ENCODE data around the gene ZCCHC2.

ZCCHC2 gene

GRCh38 chr18:62522504-62523254 lies at the start of gene ZCCHC2:
ZCCHC2 (plus strand) TSS chr18:62523025; CDS start chr18:62523425, 400 bp downstream.
- peak; percentile 98 for DNase-seq (ENCODE audit: low read depth in 2 of 2)

- DNase-seq (ENCODE audit: low read depth in 2 of 2): no peak
These were observed 43.3 kb upstream of the ZCCHC2 start for GRCh38 chr18:62479574-62479973.

- no peak for DNase-seq (ENCODE audit: low read depth in 2 of 2)
These were observed 41.9 kb upstream of the ZCCHC2 start for GRCh38 chr18:62480927-62481326.

- no peak for DNase-seq (ENCODE audit: low read depth in 2 of 2)
These were observed 37.9 kb upstream of the ZCCHC2 start for GRCh38 chr18:62484941-62485340.

GRCh38 chr18:62485684-62486083 lies 37.1 kb upstream of the ZCCHC2 start:
- no peak for DNase-seq (ENCODE audit: low read depth in 2 of 2)

GRCh38 chr18:62486290-62486964 lies 36.4 kb upstream of the ZCCHC2 start:
- DNase-seq (ENCODE audit: low read depth in 2 of 2): no peak

- no peak for DNase-seq (ENCODE audit: low read depth in 2 of 2)
These were observed 35.7 kb upstream of the ZCCHC2 start for GRCh38 chr18:62487161-62487560.

- no peak for DNase-seq (ENCODE audit: low read depth in 2 of 2)
These were observed 31.7 kb upstream of the ZCCHC2 start for GRCh38 chr18:62490967-62491695.

- no peak for DNase-seq (ENCODE audit: low read depth in 2 of 2)
These were observed 29.6 kb upstream of the ZCCHC2 start for GRCh38 chr18:62493033-62493862.

GRCh38 chr18:62494764-62495163 lies 28.1 kb upstream of the ZCCHC2 start:
- DNase-seq (ENCODE audit: low read depth in 2 of 2): no peak

- DNase-seq (ENCODE audit: low read depth in 2 of 2): no peak
These were observed 26.6 kb upstream of the ZCCHC2 start for GRCh38 chr18:62496262-62496661.

- DNase-seq (ENCODE audit: low read depth in 2 of 2): no peak
These were observed 25.5 kb upstream of the ZCCHC2 start for GRCh38 chr18:62497190-62497772.

GRCh38 chr18:62498616-62499262 lies 24.1 kb upstream of the ZCCHC2 start:
- no peak for DNase-seq (ENCODE audit: low read depth in 2 of 2)

- DNase-seq (ENCODE audit: low read depth in 2 of 2): no peak
These were observed 23.6 kb upstream of the ZCCHC2 start for GRCh38 chr18:62499263-62499650.

- no peak for DNase-seq (ENCODE audit: low read depth in 2 of 2)
These were observed 22.7 kb upstream of the ZCCHC2 start for GRCh38 chr18:62500174-62500573.

- DNase-seq (ENCODE audit: low read depth in 2 of 2): no peak
These were observed 21.7 kb upstream of the ZCCHC2 start for GRCh38 chr18:62500966-62501591.

- no peak for DNase-seq (ENCODE audit: low read depth in 2 of 2)
These were observed 16.9 kb upstream of the ZCCHC2 start for GRCh38 chr18:62505669-62506494.

GRCh38 chr18:62506495-62507143 lies 16.2 kb upstream of the ZCCHC2 start:
- DNase-seq (ENCODE audit: low read depth in 2 of 2): no peak

- no peak for DNase-seq (ENCODE audit: low read depth in 2 of 2)
These were observed 13.0 kb upstream of the ZCCHC2 start for GRCh38 chr18:62509779-62510178.
